ENCODE results near the gene PAK6.

- no peak for TF ChIP-seq CTCF (IDR thresholded peaks at IDR 0.05; ENCODE audit: low read depth, low read length)
- TF ChIP-seq EZH2phosphoT487 (IDR thresholded peaks at IDR 0.05; ENCODE audit: low read depth) = no peak
Observed at GRCh38 chr15:40325700-40326099, 86.8 kb downstream of the PAK6 start.
